Neuronal stem cell (in vitro differentiated cells): ENCODE results near the gene COL9A1.

Experiments used
- DNase-seq: peaks from one replicate; pipeline ENCODE4 v3.0.0-alpha.2; 2013; ENCODE audit warnings: low spot score
- H2AFZ ChIP-seq: one replicate; pipeline ENCODE4 v1.6.1; 2013; ENCODE audit warnings: mild to moderate bottlenecking, low read length, inconsistent platforms
- H2AK5ac ChIP-seq: 2 replicates; pipeline ENCODE4 v1.6.1; 2013; ENCODE audit warnings: low read depth, mild to moderate bottlenecking, inconsistent platforms, low read length, moderate library complexity, mixed read lengths
- H2BK120ac ChIP-seq: 2 replicates; pipeline ENCODE4 v1.6.1; 2013; ENCODE audit warnings: low read depth, mild to moderate bottlenecking, inconsistent platforms, low read length, moderate library complexity, mixed read lengths
- H2BK12ac ChIP-seq: one replicate; pipeline ENCODE4 v1.6.1; 2013; ENCODE audit warnings: low read length, inconsistent platforms
- H2BK15ac ChIP-seq: 2 replicates; pipeline ENCODE4 v1.6.1; 2013; ENCODE audit warnings: mild to moderate bottlenecking, low read length, inconsistent platforms, mixed read lengths
- H2BK5ac ChIP-seq: one replicate; pipeline ENCODE4 v1.6.1; 2013; ENCODE audit warnings: inconsistent platforms, mild to moderate bottlenecking, low read length, moderate library complexity
- H3K14ac ChIP-seq: one replicate; pipeline ENCODE4 v1.6.1; 2013; ENCODE audit warnings: low read length, inconsistent platforms
- H3K18ac ChIP-seq: 2 replicates; pipeline ENCODE4 v1.6.1; 2013; ENCODE audit warnings: low read length, inconsistent platforms
- H3K23ac ChIP-seq: 2 replicates; pipeline ENCODE4 v1.6.1; 2013; ENCODE audit warnings: low read depth, mild to moderate bottlenecking, mixed read lengths, low read length, inconsistent platforms; ENCODE audit not compliant: poor library complexity
- H3K27ac ChIP-seq: replicated peaks from 3 replicates; pipeline ENCODE4 v1.5.1; 2013; ENCODE audit warnings: low read length, inconsistent platforms
- H3K27me3 ChIP-seq, 3 experiments: 2 replicates each; pipeline ENCODE4 v1.6.1; 2013; ENCODE audit warnings: low read length in 3 of 3, mild to moderate bottlenecking in 2 of 3, inconsistent platforms in 1 of 3, low read depth in 1 of 3, mixed read lengths in 1 of 3, moderate library complexity in 1 of 3; ENCODE audit not compliant: control insufficient read depth in 3 of 3, insufficient read depth in 3 of 3
- H3K36me3 ChIP-seq, 2 donors: replicated peaks in 1 of 2; 2 replicates each; pipeline ENCODE4 v1.6.1; 2013; ENCODE audit warnings: low read length in 2 of 2; ENCODE audit not compliant: control insufficient read depth in 2 of 2, insufficient read depth in 2 of 2
- H3K4ac ChIP-seq: 2 replicates; pipeline ENCODE4 v1.6.1; 2013; ENCODE audit warnings: inconsistent platforms, mild to moderate bottlenecking, low read length, moderate library complexity
- H3K4me1 ChIP-seq, 2 donors: 1 replicate in 1 of 2; 2 replicates in 1 of 2; pipeline ENCODE4 v1.6.1; 2013; ENCODE audit warnings: low read length in 2 of 2, low read depth in 1 of 2; ENCODE audit not compliant: control insufficient read depth in 2 of 2, insufficient read depth in 1 of 2
- H3K4me2 ChIP-seq: one replicate; pipeline ENCODE4 v1.6.1; 2013; ENCODE audit warnings: mild to moderate bottlenecking, low read length, inconsistent platforms; ENCODE audit not compliant: insufficient read depth, poor library complexity, severe bottlenecking
- H3K4me3 ChIP-seq, 2 donors: 2 replicates each; pipeline ENCODE4 v1.5.1; 2013; ENCODE audit warnings: low read length in 2 of 2, mild to moderate bottlenecking in 2 of 2, inconsistent platforms in 1 of 2, moderate library complexity in 1 of 2
- H3K79me1 ChIP-seq: one replicate; pipeline ENCODE4 v1.6.1; 2013; ENCODE audit warnings: low read depth, mild to moderate bottlenecking, inconsistent platforms, low read length, moderate library complexity
- H3K9ac ChIP-seq: one replicate; pipeline ENCODE4 v1.6.1; 2013; ENCODE audit warnings: mild to moderate bottlenecking, low read depth, low read length, inconsistent platforms; ENCODE audit not compliant: poor library complexity
- H3K9me3 ChIP-seq, 2 donors: replicated peaks in 1 of 2; 2 replicates each; pipeline versions ENCODE3 to v1.6.1; 2013; ENCODE audit warnings: low read length in 2 of 2, mild to moderate bottlenecking in 2 of 2, inconsistent platforms in 1 of 2, low read depth in 1 of 2, mixed read lengths in 1 of 2, moderate library complexity in 1 of 2; ENCODE audit not compliant: control insufficient read depth in 2 of 2, insufficient read depth in 1 of 2
- H4K8ac ChIP-seq: one replicate; pipeline ENCODE4 v1.6.1; 2013; ENCODE audit warnings: low read depth, mild to moderate bottlenecking, inconsistent platforms, low read length, moderate library complexity
- H4K91ac ChIP-seq: one replicate; pipeline ENCODE4 v1.6.1; 2013; ENCODE audit warnings: low read length, low read depth, mild to moderate bottlenecking, inconsistent platforms; ENCODE audit not compliant: poor library complexity
- WGBS, 2 donors: extraction: QIAGEN DNeasy Blood & Tissue Kit; methylation state at CpG; one replicate each; pipeline ENCODE4 v1.1.7; 2013; ENCODE audit warnings: missing lambda C conversion rate in 2 of 2, mixed read lengths in 1 of 2; ENCODE audit not compliant: insufficient read length in 2 of 2, insufficient replicate concordance in 1 of 2; ENCODE audit errors: extremely low coverage in 2 of 2; 5-methylcytosine and 5-hydroxymethylcytosine counted together

COL9A1 gene

DNA sequence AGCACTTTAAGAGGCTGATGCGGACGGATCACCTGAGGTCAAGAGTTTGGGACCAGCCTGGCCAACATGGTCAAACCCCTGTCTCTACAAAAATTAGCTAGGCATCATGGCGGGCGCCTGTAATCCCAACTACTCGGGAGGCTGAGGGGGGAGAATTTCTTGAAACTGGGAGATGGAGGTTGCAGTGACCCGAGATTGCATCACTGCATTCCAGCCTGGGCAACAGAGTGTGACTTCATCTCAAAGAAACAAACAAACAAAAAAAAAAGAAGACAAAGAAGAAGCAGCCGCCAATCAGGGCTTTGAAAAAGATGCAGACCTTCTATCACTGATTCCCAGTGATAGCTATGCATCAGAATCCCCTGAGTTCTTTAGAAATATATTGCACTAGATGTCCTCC, 56.8 kb downstream of the COL9A1 start:
- Histone ChIP-seq H3K36me3 (peaks cover 0 to 6% of the 10 kb centered on the region in 2 donors), H3K18ac (no peak overlapping the region)

DNA sequence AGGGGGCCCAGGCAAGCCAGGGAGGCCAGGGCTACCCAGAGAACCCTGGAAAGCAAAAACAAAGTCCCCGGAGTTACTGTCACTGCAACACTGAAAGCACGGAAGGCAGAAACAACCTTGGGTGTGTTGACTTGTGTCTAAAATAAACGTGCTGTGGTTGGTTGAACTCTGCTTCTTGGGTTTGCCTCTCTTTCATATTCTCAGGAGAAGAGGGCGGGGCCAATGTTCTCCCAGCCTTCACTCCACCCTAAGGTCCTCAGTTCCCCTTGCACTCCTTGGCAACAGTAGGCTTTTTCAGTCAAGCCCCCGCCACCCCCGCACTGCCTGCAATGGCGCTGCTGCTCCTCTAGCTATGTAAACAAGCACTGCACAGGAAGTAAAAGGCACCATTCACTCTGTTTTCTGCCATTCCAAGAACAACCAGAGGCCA, 60.9 kb downstream of the COL9A1 start:
- Histone ChIP-seq H3K18ac (no peak overlapping the region), H2BK5ac (no peak overlapping the region), H4K8ac (no peak overlapping the region), H3K9me3 (no peaks in the 10 kb centered on the region), H3K4ac (no peak overlapping the region), H2AK5ac (no peak overlapping the region), H2BK120ac (no peak overlapping the region), H2AFZ (peak overlapping the region; percentile 30), H4K91ac (no peak overlapping the region), H3K27me3 (no peaks in the 10 kb centered on the region), H3K36me3 (peaks cover 0 to 2% of the 10 kb centered on the region in 2 donors), H3K9ac (no peak overlapping the region), H2BK15ac (no peak overlapping the region), H3K79me1 (peaks cover 2% of the 10 kb centered on the region), H3K14ac (no peak overlapping the region), H3K4me3 (no peak overlapping the region), H2BK12ac (no peak overlapping the region), H3K23ac (no peak overlapping the region), H3K27ac (no peak overlapping the region), H3K4me2 (no peak overlapping the region), H3K4me1 (no peaks in the 10 kb centered on the region)
- WGBS, 2 donors: no CpG with 5 or more reads among the region's 7 CpGs
- DNase-seq: no peak

More for the DNA sequence above, 56.8 kb downstream of the COL9A1 start:
- Histone ChIP-seq H2BK12ac (no peak overlapping the region), H2AK5ac (no peak overlapping the region), H4K91ac (no peak overlapping the region), H3K4me1 (no peaks in the 10 kb centered on the region), H2BK120ac (no peak overlapping the region), H3K9ac (no peak overlapping the region), H3K4me3 (no peak overlapping the region), H3K9me3 (no peaks in the 10 kb centered on the region), H3K27ac (no peak overlapping the region), H2BK5ac (no peak overlapping the region), H3K27me3 (no peaks in the 10 kb centered on the region), H3K4ac (no peak overlapping the region), H2BK15ac (no peak overlapping the region), H2AFZ (no peak overlapping the region), H3K4me2 (no peak overlapping the region), H4K8ac (no peak overlapping the region), H3K14ac (no peak overlapping the region), H3K23ac (no peak overlapping the region), H3K79me1 (peaks cover 2% of the 10 kb centered on the region)
- WGBS, 2 donors: no CpG with 5 or more reads among the region's 7 CpGs
- no peak for DNase-seq

DNA sequence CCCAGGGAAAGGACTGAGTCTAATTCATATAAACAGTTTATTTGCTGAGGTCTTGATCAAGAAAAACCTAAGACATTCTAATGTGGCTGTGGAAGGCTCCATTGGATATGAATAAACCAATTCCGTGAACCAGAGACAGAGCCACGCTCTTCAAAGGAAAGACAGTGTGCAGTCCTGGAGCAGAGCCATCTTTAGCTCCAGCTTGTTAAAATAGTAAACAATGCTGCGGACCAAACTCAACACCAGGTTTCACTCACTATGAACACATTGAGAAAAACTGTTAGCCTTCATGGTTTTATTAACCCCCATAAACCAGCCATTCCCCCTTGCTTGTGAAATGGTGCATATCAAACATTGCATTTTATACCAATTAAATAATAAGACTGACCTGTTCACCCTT, 61.9 kb downstream of the COL9A1 start:
- no peaks in the 10 kb centered on the region for H3K4me1 ChIP-seq
- H3K4ac ChIP-seq: no peak overlapping the region
- H3K4me2 ChIP-seq: no peak overlapping the region
- peaks cover 0 to 2% of the 10 kb centered on the region in 2 donors for H3K36me3 ChIP-seq
- WGBS, 2 donors: no CpG with 5 or more reads among the region's 3 CpGs
- no peaks in the 10 kb centered on the region for H3K27me3 ChIP-seq
- H2BK5ac ChIP-seq: no peak overlapping the region
- H2BK15ac ChIP-seq: no peak overlapping the region
- H3K18ac ChIP-seq: no peak overlapping the region
- no peak overlapping the region for H2AFZ ChIP-seq
- no peak overlapping the region for H2BK12ac ChIP-seq
- no peak overlapping the region for H4K91ac ChIP-seq
- no peak overlapping the region for H2AK5ac ChIP-seq
- no peak for DNase-seq
- H4K8ac ChIP-seq: no peak overlapping the region
- no peak overlapping the region for H3K27ac ChIP-seq
- H3K9me3 ChIP-seq: no peaks in the 10 kb centered on the region
- H3K79me1 ChIP-seq: peaks cover 2% of the 10 kb centered on the region
- H3K4me3 ChIP-seq: no peak overlapping the region
- H3K14ac ChIP-seq: no peak overlapping the region
- H3K23ac ChIP-seq: no peak overlapping the region
- H2BK120ac ChIP-seq: no peak overlapping the region
- H3K9ac ChIP-seq: no peak overlapping the region

DNA sequence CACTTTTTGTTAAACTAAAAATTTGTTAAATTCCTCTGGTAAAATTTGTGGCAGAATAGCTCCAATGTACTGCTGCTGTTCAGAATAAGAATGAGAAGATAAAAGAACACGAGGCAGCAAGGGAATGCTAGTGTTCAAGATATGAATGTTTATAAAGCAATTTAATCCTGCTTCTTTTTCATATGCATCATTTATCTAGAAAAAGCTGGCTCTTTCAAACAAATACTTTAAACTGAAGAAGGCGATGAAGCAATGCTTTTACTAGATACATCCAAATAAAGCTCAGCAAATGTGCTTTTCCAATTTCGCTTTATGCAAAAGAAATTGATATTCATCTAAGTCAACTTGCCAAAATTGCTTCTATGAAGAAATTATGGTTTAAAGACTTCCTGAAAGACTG, 66.5 kb downstream of the COL9A1 start:
- Histone ChIP-seq H3K4me1 (no peaks in the 10 kb centered on the region), H3K79me1 (no peaks in the 10 kb centered on the region), H2BK5ac (no peak overlapping the region), H3K4ac (no peak overlapping the region), H3K36me3 (peaks cover 0 to 15% of the 10 kb centered on the region in 2 donors), H2BK15ac (no peak overlapping the region), H3K23ac (no peak overlapping the region), H3K27me3 (no peaks in the 10 kb centered on the region), H2AK5ac (no peak overlapping the region), H4K91ac (no peak overlapping the region), H2BK120ac (no peak overlapping the region), H3K27ac (no peak overlapping the region), H4K8ac (no peak overlapping the region), H3K9ac (no peak overlapping the region), H3K14ac (no peak overlapping the region), H2BK12ac (no peak overlapping the region), H3K4me3 (no peak overlapping the region), H2AFZ (no peak overlapping the region), H3K4me2 (no peak overlapping the region), H3K18ac (no peak overlapping the region), H3K9me3 (no peaks in the 10 kb centered on the region)
- WGBS, 2 donors: no CpG with 5 or more reads among the region's 3 CpGs
- DNase-seq: no peak
